GM19324 (cell line): ENCODE results near the gene TMEM170A.

Source experiments
- ATAC-seq: cut with Tn5 transposase; IDR thresholded peaks from one replicate; pipeline ENCODE4 v1.9.1; 2021; ENCODE audit warnings: mild to moderate bottlenecking, moderate library complexity; ENCODE audit not compliant: unreplicated experiment, low FRiP score

The TMEM170A gene

GRCh38 chr16:75482434-75483205, 18.1 kb upstream of the TMEM170A start:
- ATAC-seq: no peak

GRCh38 chr16:75481475-75481874, 17.0 kb upstream of the TMEM170A start:
- no peak for ATAC-seq

- ATAC-seq: no peak
These were observed 15.0 kb upstream of the TMEM170A start for GRCh38 chr16:75479421-75479990.

- no peak for ATAC-seq
These were observed 14.2 kb upstream of the TMEM170A start for GRCh38 chr16:75478480-75479345.

- no peak for ATAC-seq
These were observed 13.4 kb upstream of the TMEM170A start for GRCh38 chr16:75477680-75478473.

- ATAC-seq: no peak
These were observed 12.3 kb upstream of the TMEM170A start for GRCh38 chr16:75476817-75477216.

- ATAC-seq: no peak
These were observed 10.9 kb upstream of the TMEM170A start for GRCh38 chr16:75475420-75475847.

- no peak for ATAC-seq
These were observed 8.7 kb upstream of the TMEM170A start for GRCh38 chr16:75472908-75473877.

GRCh38 chr16:75471723-75472633, 7.5 kb upstream of the TMEM170A start:
- no peak for ATAC-seq

GRCh38 chr16:75466760-75467159, 2.3 kb upstream of the TMEM170A start:
- no peak for ATAC-seq

- peak; percentile 10 for ATAC-seq
These were observed 934 bp downstream of the TMEM170A start for GRCh38 chr16:75463389-75464121.

- ATAC-seq: no peak
These were observed 1.7 kb downstream of the TMEM170A start for GRCh38 chr16:75462806-75463205.

- no peak for ATAC-seq
These were observed 2.9 kb downstream of the TMEM170A start for GRCh38 chr16:75461575-75461974.

- ATAC-seq: no peak
These were observed 4.0 kb downstream of the TMEM170A start for GRCh38 chr16:75460446-75460845.

- no peak for ATAC-seq
These were observed 4.8 kb downstream of the TMEM170A start for GRCh38 chr16:75459691-75460090.

- ATAC-seq: no peak
These were observed 6.0 kb downstream of the TMEM170A start for GRCh38 chr16:75458439-75458838.

GRCh38 chr16:75458029-75458428, 6.5 kb downstream of the TMEM170A start:
- ATAC-seq: no peak
